ENCODE results near the gene CFAP91.
A peak's percentile ranks its signal among the peaks of the same experiment; 100 is the strongest.
"Not testable (repeated sequence)": the region's sequence is repeated elsewhere in the genome, so short reads cannot be mapped to it uniquely, and the experiment has no call there.

CFAP91 gene

GRCh38 chr3:119677641-119677934 lies 25.2 kb upstream of the CFAP91 start:
- no peak for DNase-seq (ENCODE audit: low read depth)
- TF ChIP-seq CTCF (IDR thresholded peaks at IDR 0.05; ENCODE audit: control insufficient read depth, insufficient read depth, low read depth, low read length, missing control alignments) = no peak
- peak overlapping the region; percentile 47 for H3K4me3 ChIP-seq (ENCODE audit: control insufficient read depth, low read depth, low read length)

- not testable (repeated sequence) for H3K4me3 ChIP-seq (ENCODE audit: control insufficient read depth, low read depth, low read length); DNase-seq (ENCODE audit: low read depth)
Measured at GRCh38 chr3:119678209-119678608, 24.6 kb upstream of the CFAP91 start.

GRCh38 chr3:119679874-119680273 lies 22.9 kb upstream of the CFAP91 start:
- DNase-seq (ENCODE audit: low read depth) = no peak
- TF ChIP-seq CTCF (IDR thresholded peaks at IDR 0.05; ENCODE audit: control insufficient read depth, insufficient read depth, low read depth, low read length, missing control alignments) = no peak
- H3K4me3 ChIP-seq (ENCODE audit: control insufficient read depth, low read depth, low read length) = no peak overlapping the region

GRCh38 chr3:119681279-119681678 lies 21.5 kb upstream of the CFAP91 start:
- no peak overlapping the region for H3K4me3 ChIP-seq (ENCODE audit: control insufficient read depth, low read depth, low read length)
- no peak for DNase-seq (ENCODE audit: low read depth)
- peak; percentile 59 for TF ChIP-seq CTCF (IDR thresholded peaks at IDR 0.05; ENCODE audit: control insufficient read depth, insufficient read depth, low read depth, low read length, missing control alignments)

GRCh38 chr3:119683421-119683820 lies 19.4 kb upstream of the CFAP91 start:
- no peak overlapping the region for H3K4me3 ChIP-seq (ENCODE audit: control insufficient read depth, low read depth, low read length)
- no peak for DNase-seq (ENCODE audit: low read depth)
- no peak for TF ChIP-seq CTCF (IDR thresholded peaks at IDR 0.05; ENCODE audit: control insufficient read depth, insufficient read depth, low read depth, low read length, missing control alignments)

- H3K4me3 ChIP-seq (ENCODE audit: control insufficient read depth, low read depth, low read length) = no peak overlapping the region
- DNase-seq (ENCODE audit: low read depth) = no peak
- TF ChIP-seq CTCF (IDR thresholded peaks at IDR 0.05; ENCODE audit: control insufficient read depth, insufficient read depth, low read depth, low read length, missing control alignments) = peak; percentile 44
Measured at GRCh38 chr3:119690043-119690656, 12.7 kb upstream of the CFAP91 start.

- no peak overlapping the region for H3K4me3 ChIP-seq (ENCODE audit: control insufficient read depth, low read depth, low read length)
- DNase-seq (ENCODE audit: low read depth) = no peak
- TF ChIP-seq CTCF (IDR thresholded peaks at IDR 0.05; ENCODE audit: control insufficient read depth, insufficient read depth, low read depth, low read length, missing control alignments) = no peak
Measured at GRCh38 chr3:119695480-119695879, 7.3 kb upstream of the CFAP91 start.
